Esophagus muscularis mucosa (tissue), 4 donors: Measurements from ENCODE around the gene SBK1. TPM values are rescaled to one million over a fixed set of nuclear protein-coding genes. Genes with fewer than 3 reads are reported as not detected.

ENCODE experiments used
- DNase-seq: peaks from one replicate; pipeline ENCODE4 v3.0.0-alpha.2; 2017; ENCODE audit errors: extremely low spot score
- H3K27ac ChIP-seq, 4 donors: fragments of 200-600 bp; sonication (generic); replicated peaks in 1 of 4; 1 replicate in 3 of 4; 2 replicates in 1 of 4; pipeline ENCODE4 v1.5.1; 2016 to 2019; ENCODE audit warnings: mild to moderate bottlenecking in 1 of 4
- H3K27me3 ChIP-seq, 4 donors: fragments of 200-600 bp; sonication (generic); one replicate each; pipeline versions ENCODE4 v1.5.1 to v1.6.0; 2016 to 2019
- H3K36me3 ChIP-seq, 4 donors: fragments of 200-600 bp; sonication (generic); one replicate each; pipeline ENCODE4 v1.5.1; 2016 to 2019
- H3K4me1 ChIP-seq, 4 donors: fragments of 200-600 bp; sonication (generic); one replicate each; pipeline ENCODE4 v1.5.1; 2016 to 2019
- H3K4me3 ChIP-seq, 4 donors: fragments of 200-600 bp; sonication (generic); 1 replicate in 2 of 4; 2 replicates in 2 of 4; pipeline ENCODE4 v1.5.1; 2016 to 2019; ENCODE audit warnings: mild to moderate bottlenecking in 4 of 4, moderate library complexity in 1 of 4
- H3K9me3 ChIP-seq, 4 donors: fragments of 200-600 bp; sonication (generic); 1 replicate in 3 of 4; 2 replicates in 1 of 4; pipeline ENCODE4 v1.5.1; 2016 to 2019
- CTCF ChIP-seq, 3 experiments: fragments of 200-600 bp in 2 of 3; fragments of 450-650 bp in 1 of 3; sonication (generic) in 2 of 3; IDR thresholded peaks; one replicate each; pipeline ENCODE4 v1.5.1; 2017 to 2019; ENCODE audit warnings: antibody characterized with exemption in 3 of 3, mild to moderate bottlenecking in 2 of 3, moderate library complexity in 1 of 3
- EP300 ChIP-seq: sonication (generic); formaldehyde crosslinking; IDR thresholded peaks from one replicate; pipeline ENCODE4 v1.6.1; 2017; ENCODE audit warnings: antibody characterized with exemption
- POLR2A ChIP-seq: fragments of 450-650 bp; IDR thresholded peaks from one replicate; pipeline ENCODE4 v1.6.1; 2017; ENCODE audit warnings: antibody characterized with exemption, moderate library complexity, mild to moderate bottlenecking, low read depth
- POLR2AphosphoS5 ChIP-seq, 2 donors: sonication (generic); formaldehyde crosslinking; IDR thresholded peaks; one replicate each; pipeline ENCODE4 v1.6.1; 2017; ENCODE audit warnings: antibody characterized with exemption in 2 of 2
- WGBS: methylation state at CpG from one replicate; pipeline ENCODE4 v1.1.5; 2018; 5-methylcytosine and 5-hydroxymethylcytosine counted together
- intact Hi-C: fragments of 100-400 bp; cut with DNase I; formaldehyde crosslinking; loops from one replicate; pipeline ENCODE4 v1.15.1; 2023
- total RNA-seq, 4 donors: library from RNA; depleted of rRNA; stranded (reverse); fragments of >200 nt; gene quantifications; one replicate each; pipeline versions ENCODE4 v1.1.0 to v1.2.1, GENCODE V29; 2016

SBK1 gene
- total RNA-seq, 4 donors from 2014 or later, result under 0.01 to 0.78 (median 0.17) TPM

- Histone ChIP-seq H3K9me3 (no peaks in the 10 kb centered on the region), H3K4me3 (no peak overlapping the region), H3K27ac (no peak overlapping the region), H3K4me1 (no peaks in the 10 kb centered on the region), H3K27me3 (peaks cover 0 to 14% (median 0%) of the 10 kb centered on the region in 4 donors), H3K36me3 (no peaks in the 10 kb centered on the region)
- intact Hi-C loops, result no loop called here
- no peak for TF ChIP-seq EP300
- no peak for TF ChIP-seq CTCF (IDR thresholded peaks at IDR 0.05)
- TF ChIP-seq POLR2A, result no peak
- no peak for TF ChIP-seq POLR2AphosphoS5 (IDR thresholded peaks at IDR 0.05)
- WGBS, result 78% methylated on average over 4 of the region's 9 CpGs
- DNase-seq, result no peak
Measured at GRCh38 chr16:28318042-28318744, 25.9 kb downstream of the SBK1 start.

GRCh38 chr16:28319476-28320022 is 27.2 kb downstream of the SBK1 start:
- H3K9me3 ChIP-seq, result no peaks in the 10 kb centered on the region
- H3K36me3 ChIP-seq, result no peaks in the 10 kb centered on the region
- H3K27me3 ChIP-seq, result peaks cover 0 to 14% (median 0%) of the 10 kb centered on the region in 4 donors
- no peak for DNase-seq
- WGBS, result 92% methylated on average over 26 of the region's 26 CpGs
- intact Hi-C loops, result no loop called here
- H3K4me3 ChIP-seq, result no peak overlapping the region
- TF ChIP-seq POLR2AphosphoS5 (IDR thresholded peaks at IDR 0.05), result no peak
- TF ChIP-seq POLR2A, result no peak
- no peak for TF ChIP-seq EP300
- no peak for TF ChIP-seq CTCF (IDR thresholded peaks at IDR 0.05)
- H3K27ac ChIP-seq, result no peak overlapping the region
- H3K4me1 ChIP-seq, result no peaks in the 10 kb centered on the region

GRCh38 chr16:28320023-28320561 is 27.8 kb downstream of the SBK1 start:
- no peak overlapping the region for H3K4me3 ChIP-seq
- 93% methylated on average over 59 of the region's 73 CpGs for WGBS
- H3K4me1 ChIP-seq, result no peaks in the 10 kb centered on the region
- H3K27me3 ChIP-seq, result peaks cover 0 to 9% (median 0%) of the 10 kb centered on the region in 4 donors
- H3K36me3 ChIP-seq, result no peaks in the 10 kb centered on the region
- no peak for TF ChIP-seq CTCF (IDR thresholded peaks at IDR 0.05)
- TF ChIP-seq POLR2AphosphoS5 (IDR thresholded peaks at IDR 0.05), result no peak
- no peak for TF ChIP-seq POLR2A
- intact Hi-C loops, result no loop called here
- no peaks in the 10 kb centered on the region for H3K9me3 ChIP-seq
- H3K27ac ChIP-seq, result no peak overlapping the region
- no peak for DNase-seq

GRCh38 chr16:28320741-28321140 is 28.4 kb downstream of the SBK1 start:
- Histone ChIP-seq H3K4me1 (no peaks in the 10 kb centered on the region), H3K27me3 (peaks cover 0 to 9% (median 0%) of the 10 kb centered on the region in 4 donors), H3K27ac (no peak overlapping the region), H3K36me3 (no peaks in the 10 kb centered on the region), H3K9me3 (no peaks in the 10 kb centered on the region), H3K4me3 (no peak overlapping the region)
- 96% methylated on average over 38 of the region's 49 CpGs for WGBS
- TF ChIP-seq CTCF (IDR thresholded peaks at IDR 0.05) (no peak), POLR2AphosphoS5 (IDR thresholded peaks at IDR 0.05) (no peak)
- intact Hi-C loops, result no loop called here
- no peak for DNase-seq
